ENCODE data around the gene FOXR1.

DNA sequence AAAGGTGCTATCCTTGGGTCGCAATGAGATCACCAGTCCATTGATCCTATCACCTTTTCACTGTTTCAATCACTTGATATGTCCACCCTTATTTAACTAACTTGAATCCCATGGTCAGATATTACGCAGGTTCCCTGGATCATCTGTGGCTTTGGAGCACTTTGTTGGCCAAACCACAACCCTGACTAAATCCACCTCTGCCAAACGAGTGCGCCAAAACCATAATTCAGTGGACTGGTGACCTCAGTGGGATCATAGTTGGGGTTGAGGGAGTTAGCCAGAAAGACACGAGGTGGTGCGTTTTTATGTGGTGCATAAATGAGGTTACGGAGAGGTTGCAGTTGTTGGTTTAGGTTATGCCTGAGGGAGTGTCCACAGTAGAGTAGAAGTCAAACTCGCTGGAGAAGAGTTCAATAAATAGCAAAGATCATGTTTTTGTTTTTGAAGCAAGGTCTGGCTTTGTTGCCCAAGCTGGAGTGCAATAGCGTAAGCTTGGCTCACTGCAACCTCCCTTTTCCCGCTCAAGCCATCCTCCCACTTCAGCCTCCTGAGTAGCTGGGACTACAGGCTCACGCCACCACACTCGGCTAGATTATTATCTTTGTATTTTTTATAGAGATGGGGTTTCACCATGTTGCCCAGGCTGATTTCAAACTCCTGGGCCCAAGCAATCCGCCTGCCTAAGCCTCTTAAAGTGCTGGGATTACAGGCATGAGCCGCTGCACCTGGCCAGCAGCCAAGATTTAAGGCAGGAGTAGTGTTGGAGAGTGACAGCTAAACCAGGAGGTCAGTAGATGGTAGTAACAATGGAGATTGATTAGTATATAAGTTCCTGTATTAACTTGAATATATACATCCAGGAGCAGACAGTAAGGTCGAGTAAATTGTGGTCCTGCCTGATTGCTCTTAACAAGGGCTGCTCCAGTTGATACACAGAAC lies 4.5 kb downstream of the FOXR1 start:
- TF ChIP-seq, protein P1, sequence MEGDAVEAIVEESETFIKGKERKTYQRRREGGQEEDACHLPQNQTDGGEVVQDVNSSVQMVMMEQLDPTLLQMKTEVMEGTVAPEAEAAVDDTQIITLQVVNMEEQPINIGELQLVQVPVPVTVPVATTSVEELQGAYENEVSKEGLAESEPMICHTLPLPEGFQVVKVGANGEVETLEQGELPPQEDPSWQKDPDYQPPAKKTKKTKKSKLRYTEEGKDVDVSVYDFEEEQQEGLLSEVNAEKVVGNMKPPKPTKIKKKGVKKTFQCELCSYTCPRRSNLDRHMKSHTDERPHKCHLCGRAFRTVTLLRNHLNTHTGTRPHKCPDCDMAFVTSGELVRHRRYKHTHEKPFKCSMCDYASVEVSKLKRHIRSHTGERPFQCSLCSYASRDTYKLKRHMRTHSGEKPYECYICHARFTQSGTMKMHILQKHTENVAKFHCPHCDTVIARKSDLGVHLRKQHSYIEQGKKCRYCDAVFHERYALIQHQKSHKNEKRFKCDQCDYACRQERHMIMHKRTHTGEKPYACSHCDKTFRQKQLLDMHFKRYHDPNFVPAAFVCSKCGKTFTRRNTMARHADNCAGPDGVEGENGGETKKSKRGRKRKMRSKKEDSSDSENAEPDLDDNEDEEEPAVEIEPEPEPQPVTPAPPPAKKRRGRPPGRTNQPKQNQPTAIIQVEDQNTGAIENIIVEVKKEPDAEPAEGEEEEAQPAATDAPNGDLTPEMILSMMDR (IDR thresholded peaks at IDR 0.05) = no peak
- no peak for TF ChIP-seq EZH2 (IDR thresholded peaks at IDR 0.05; ENCODE audit: borderline replicate concordance, insufficient read depth, low read depth, low read length, poor library complexity, severe bottlenecking)

All from B cell (primary cell).